Heart left ventricle (tissue), 16 donors: ENCODE results near the gene SLIT1. TPM values are rescaled to one million over a fixed set of nuclear protein-coding genes. Genes with fewer than 3 reads are reported as not detected.
"Not testable (repeated sequence)": the region's sequence is repeated elsewhere in the genome, so short reads cannot be mapped to it uniquely, and the experiment has no call there.

Source experiments
- ATAC-seq, 4 donors: fragments of 200-7000 bp; cut with Tn5 transposase; one replicate each; pipeline ENCODE4 v1.9.1; 2020 to 2022; ENCODE audit warnings: moderate library complexity in 4 of 4, mild to moderate bottlenecking in 3 of 4, moderate number of reproducible peaks in 1 of 4
- DNase-seq, 5 donors: peaks; one replicate each; pipeline ENCODE4 v3.0.0-alpha.2; 2020
- H3K27ac ChIP-seq, 12 donors: fragments of 200-600 bp; sonication (generic) in 4 of 12; one replicate each; pipeline versions ENCODE4 v1.5.0 to v1.8.0; 2016 to 2022; ENCODE audit warnings: mild to moderate bottlenecking in 2 of 12
- H3K27me3 ChIP-seq, 9 donors: fragments of 200-600 bp; sonication (generic) in 2 of 9; one replicate each; pipeline versions ENCODE4 v1.5.1 to v1.8.0; 2016 to 2022; ENCODE audit warnings: mild to moderate bottlenecking in 3 of 9
- H3K36me3 ChIP-seq, 9 donors: fragments of 200-600 bp; sonication (generic) in 2 of 9; one replicate each; pipeline versions ENCODE4 v1.5.0 to v1.8.0; 2018 to 2022; ENCODE audit warnings: mild to moderate bottlenecking in 2 of 9
- H3K4me1 ChIP-seq, 12 donors: fragments of 200-600 bp; sonication (generic) in 4 of 12; one replicate each; pipeline versions ENCODE4 v1.5.0 to v1.8.0; 2016 to 2022; ENCODE audit warnings: mild to moderate bottlenecking in 3 of 12
- H3K4me3 ChIP-seq, 12 donors: fragments of 200-600 bp; sonication (generic) in 4 of 12; one replicate each; pipeline versions ENCODE4 v1.5.0 to v1.8.0; 2017 to 2022; ENCODE audit warnings: mild to moderate bottlenecking in 9 of 12, moderate library complexity in 4 of 12
- H3K9me3 ChIP-seq, 12 donors: fragments of 200-600 bp; sonication (generic) in 4 of 12; one replicate each; pipeline versions ENCODE4 v1.5.0 to v1.8.0; 2016 to 2022; ENCODE audit warnings: mild to moderate bottlenecking in 1 of 12
- POLR2A ChIP-seq, 2 donors: fragments of 450-650 bp; IDR thresholded peaks; one replicate each; pipeline ENCODE4 v1.6.1; 2017; ENCODE audit warnings: antibody characterized with exemption in 2 of 2, mild to moderate bottlenecking in 2 of 2, moderate library complexity in 2 of 2
- WGBS, 4 donors: extraction: QIAGEN DNeasy Blood & Tissue Kit in 2 of 4; methylation state at CpG; one replicate each; pipeline versions ENCODE4 v1.1.5 to v1.1.7; 2013 to 2018; 5-methylcytosine and 5-hydroxymethylcytosine counted together
- intact Hi-C, 10 donors: fragments of 100-400 bp; cut with DNase I; formaldehyde crosslinking; loops; one replicate each; pipeline versions ENCODE4 v1.11.1 to v1.14.2; 2022
- polyA plus RNA-seq, 2 donors: library from polyadenylated mRNA; stranded (reverse); fragments of 200-250 nt; gene quantifications; one replicate each; pipeline ENCODE4 v1.2.3, GENCODE V29; 2013
- total RNA-seq, 9 donors: library from RNA; depleted of rRNA in 2 of 9; stranded (reverse); fragments of >200 nt in 2 of 9; fragmentation: NEBNext Ultra II Directional in 3 of 9; extraction: Animal tissue kit (Norgen Biotek cat#: 25700) in 3 of 9; gene quantifications; one replicate each; pipeline versions ENCODE4 v1.1.0 to v1.2.4, GENCODE V29; 2016 to 2023
- TF ChIP-seq, protein P1 (sequence below), 12 donors: fragments of 200-600 bp; sonication (generic) in 4 of 12; IDR thresholded peaks; one replicate each; pipeline versions ENCODE4 v1.5.0 to v1.8.0; 2018 to 2022; ENCODE audit warnings: antibody characterized with exemption in 12 of 12, mild to moderate bottlenecking in 5 of 12
- donor health status: ischemic (EF 13 %, LVEDD 7.1; RV severe dilation, severe dysfunction).
- donor health status: healthy with polysubstance abuse.
- donor health status: DM: no; HTN: yes; CAD: no.
- donor health status: DM: no; HTN: no; CAD: no.
- donor health status: ischemic (EF 25% LVEDD 6.9; RV normal size, moderate dysfunction).
- donor health status: ischemic (EF 25% LVEDD 5.7; RV mildly dilated, moderate dysfunction).
- donor health status: healthy.
- donor health status: DM: yes; HTN: yes; CAD: no.
- donor health status: ischemic (EF 35%, LVEDD 5.7; RV mildly dilated, moderate dysfunction).
- donor health status: nonischemic (EF 11% LVEDD 7.7; RV severe dilation, severe dysfunction).
- donor health status: DM: yes; HTN: yes; CAD: no.
- donor health status: PGD.
- donor health status: ischemic (EF 29% LVEDD 5.4; RV normal size, mild dysfunction).
- donor health status: nonischemic (EF 23%, LVEDD 6.1; RV moderate dilation, normal function).

Gene SLIT1
- total and polyA plus RNA-seq, 11 donors, result 0.04 to 0.61 (median 0.12) TPM

DNA sequence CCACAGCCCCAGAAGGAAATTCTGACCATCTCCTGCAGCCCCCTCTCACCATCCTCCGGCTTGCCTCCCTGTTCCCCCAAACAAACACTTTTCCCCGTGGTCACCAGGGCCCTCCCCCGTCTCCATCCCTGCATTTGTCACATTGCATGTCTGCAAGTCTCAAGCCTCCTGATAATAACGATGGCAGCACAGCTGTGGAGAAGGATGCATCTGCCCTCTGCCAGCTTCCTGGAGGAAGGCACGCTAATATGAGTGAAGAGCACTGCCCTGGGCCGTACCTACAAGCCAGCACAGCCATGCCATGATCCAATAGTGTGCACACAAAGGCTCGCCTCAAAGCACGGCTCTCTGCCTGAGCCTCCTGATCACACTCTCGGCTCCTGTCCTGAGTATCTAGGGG is 98.5 kb downstream of the SLIT1 start:
- intact Hi-C loops, result no loop called here
- Histone ChIP-seq H3K4me3 (no peak overlapping the region), H3K27ac (no peak overlapping the region), H3K4me1 (no peaks in the 10 kb centered on the region), H3K27me3 (peaks cover 0 to 22% (median 0%) of the 10 kb centered on the region in 9 donors), H3K36me3 (no peaks in the 10 kb centered on the region), H3K9me3 (no peaks in the 10 kb centered on the region)
- ATAC-seq, result no peak
- 56 to 72% (median 59%) methylated on average over 9 of the region's 9 CpGs for WGBS, 4 donors
- DNase-seq, result no peak
- no peak for TF ChIP-seq POLR2A (IDR thresholded peaks at IDR 0.05)
- TF ChIP-seq, protein P1, sequence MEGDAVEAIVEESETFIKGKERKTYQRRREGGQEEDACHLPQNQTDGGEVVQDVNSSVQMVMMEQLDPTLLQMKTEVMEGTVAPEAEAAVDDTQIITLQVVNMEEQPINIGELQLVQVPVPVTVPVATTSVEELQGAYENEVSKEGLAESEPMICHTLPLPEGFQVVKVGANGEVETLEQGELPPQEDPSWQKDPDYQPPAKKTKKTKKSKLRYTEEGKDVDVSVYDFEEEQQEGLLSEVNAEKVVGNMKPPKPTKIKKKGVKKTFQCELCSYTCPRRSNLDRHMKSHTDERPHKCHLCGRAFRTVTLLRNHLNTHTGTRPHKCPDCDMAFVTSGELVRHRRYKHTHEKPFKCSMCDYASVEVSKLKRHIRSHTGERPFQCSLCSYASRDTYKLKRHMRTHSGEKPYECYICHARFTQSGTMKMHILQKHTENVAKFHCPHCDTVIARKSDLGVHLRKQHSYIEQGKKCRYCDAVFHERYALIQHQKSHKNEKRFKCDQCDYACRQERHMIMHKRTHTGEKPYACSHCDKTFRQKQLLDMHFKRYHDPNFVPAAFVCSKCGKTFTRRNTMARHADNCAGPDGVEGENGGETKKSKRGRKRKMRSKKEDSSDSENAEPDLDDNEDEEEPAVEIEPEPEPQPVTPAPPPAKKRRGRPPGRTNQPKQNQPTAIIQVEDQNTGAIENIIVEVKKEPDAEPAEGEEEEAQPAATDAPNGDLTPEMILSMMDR (IDR thresholded peaks at IDR 0.05), result no peak

DNA sequence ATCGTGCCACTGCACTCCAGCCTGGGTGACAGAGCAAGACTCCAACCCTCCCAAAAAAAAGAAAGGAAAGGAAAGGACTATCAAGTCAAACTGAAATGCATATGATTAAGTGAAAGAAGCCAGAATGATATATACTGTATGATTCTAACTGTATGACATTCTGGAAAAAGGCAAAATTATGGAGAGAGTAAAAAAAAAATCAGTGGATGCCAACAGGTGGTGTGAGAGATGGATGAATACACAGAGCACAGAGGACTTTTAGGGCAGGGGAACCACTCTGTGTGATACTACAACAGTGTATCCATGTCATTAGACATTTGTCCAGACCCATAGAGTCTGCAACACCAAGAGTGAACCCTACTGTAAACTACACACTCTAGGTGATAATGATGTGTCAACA is 99.2 kb downstream of the SLIT1 start:
- DNase-seq (no peak), ATAC-seq (no peak)
- TF ChIP-seq, protein P1 (IDR thresholded peaks at IDR 0.05), result no peak
- TF ChIP-seq POLR2A (IDR thresholded peaks at IDR 0.05), result no peak
- Histone ChIP-seq H3K36me3 (no peaks in the 10 kb centered on the region), H3K27ac (no peak overlapping the region), H3K4me3 (no peak overlapping the region), H3K4me1 (no peaks in the 10 kb centered on the region), H3K9me3 (no peaks in the 10 kb centered on the region), H3K27me3 (peaks cover 0 to 22% (median 0%) of the 10 kb centered on the region in 9 donors)
- WGBS, 4 donors, result 81 to 100% (median 88%) methylated on average over 1 of the region's 1 CpG
- intact Hi-C loops, result no loop called here

DNA sequence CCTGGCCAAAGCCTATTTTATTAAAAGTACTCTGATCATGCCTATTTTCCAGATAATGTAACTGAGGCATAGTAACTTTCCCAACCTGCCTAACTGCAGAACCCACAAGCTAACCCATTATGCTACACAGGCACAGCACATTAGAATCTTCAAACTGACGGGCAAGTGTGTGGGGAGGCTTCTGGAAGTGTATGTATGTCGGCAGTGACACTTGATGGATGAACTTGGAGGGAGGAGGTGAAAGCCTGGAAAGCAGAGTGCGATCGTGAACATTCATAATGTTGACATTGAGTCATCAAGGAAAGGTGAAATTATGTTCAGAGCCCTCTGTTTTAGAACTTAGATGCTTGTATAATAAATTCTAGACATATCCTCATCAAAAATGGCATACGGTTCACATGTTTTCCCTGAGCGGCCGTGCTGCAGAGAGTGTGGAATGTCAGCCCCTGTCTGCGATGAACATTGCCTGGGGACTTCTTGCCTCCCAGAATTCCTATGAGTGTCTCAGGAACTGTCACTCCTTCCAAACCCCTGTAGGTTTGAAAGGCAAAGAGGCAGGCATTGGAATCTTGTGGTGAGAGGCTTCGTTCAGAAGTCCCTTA is 102.4 kb downstream of the SLIT1 start:
- DNase-seq, result no peak
- Histone ChIP-seq H3K4me3 (no peak overlapping the region), H3K4me1 (no peaks in the 10 kb centered on the region), H3K27me3 (peaks cover 0 to 7% (median 0%) of the 10 kb centered on the region in 9 donors), H3K36me3 (no peaks in the 10 kb centered on the region), H3K9me3 (no peaks in the 10 kb centered on the region), H3K27ac (no peak overlapping the region)
- intact Hi-C loops, result no loop called here
- WGBS, 4 donors, result 67 to 80% (median 75%) methylated on average over 9 of the region's 9 CpGs
- TF ChIP-seq, protein P1 (IDR thresholded peaks at IDR 0.05), result no peak
- TF ChIP-seq POLR2A (IDR thresholded peaks at IDR 0.05), result no peak
- ATAC-seq, result no peak

DNA sequence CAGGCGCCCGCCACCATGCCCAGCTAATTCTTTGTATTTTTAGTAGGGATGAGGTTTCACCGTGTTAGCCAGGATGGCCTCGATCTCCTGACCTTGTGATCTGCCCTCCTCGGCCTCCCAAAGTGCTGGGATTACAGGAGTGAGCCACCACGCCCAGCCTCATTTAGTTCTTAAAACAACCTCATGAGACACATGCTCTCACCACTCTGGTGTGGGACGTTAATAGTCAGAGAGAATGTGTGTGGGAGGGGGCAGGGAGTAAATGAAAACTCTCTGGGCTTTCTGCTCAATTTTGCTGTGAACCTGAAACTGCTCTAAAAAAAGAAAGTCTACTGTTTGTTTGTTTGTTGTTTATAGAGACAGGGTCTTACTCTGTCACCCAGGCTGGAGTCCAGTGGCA is 103.2 kb downstream of the SLIT1 start:
- DNase-seq, H3K27ac ChIP-seq, H3K4me3 ChIP-seq, intact Hi-C loops, H3K4me1 ChIP-seq, H3K27me3 ChIP-seq, ATAC-seq, H3K9me3 ChIP-seq, H3K36me3 ChIP-seq: not testable (repeated sequence)
- 79 to 96% (median 85%) methylated on average over 7 of the region's 7 CpGs for WGBS, 4 donors
